GM12864 (cell line): ENCODE results near the gene CCRL2.

Source experiments
- DNase-seq: peaks from one replicate; pipeline ENCODE4 v3.0.0-alpha.2; 2011; ENCODE audit warnings: low read depth
- H3K4me3 ChIP-seq: 2 replicates; pipeline ENCODE4 v1.5.1; 2011; ENCODE audit warnings: mild to moderate bottlenecking, low read depth, low read length, control low read depth
- CTCF ChIP-seq: IDR thresholded peaks from 2 replicates; pipeline ENCODE4 v1.5.1; 2011; ENCODE audit warnings: low read depth, mild to moderate bottlenecking, moderate library complexity, low read length, control low read depth, inconsistent platforms; ENCODE audit errors: missing control alignments

CCRL2 gene

GRCh38 chr3:46406443-46406787 is 644 bp upstream of the CCRL2 start:
- no peak for DNase-seq
- H3K4me3 ChIP-seq, result no peak overlapping the region
- TF ChIP-seq CTCF, result no peak

GRCh38 chr3:46407970-46408369 is 911 bp downstream of the CCRL2 start:
- no peak for DNase-seq
- H3K4me3 ChIP-seq, result no peak overlapping the region
- no peak for TF ChIP-seq CTCF

- TF ChIP-seq CTCF, result no peak
- no peak for DNase-seq
- no peak overlapping the region for H3K4me3 ChIP-seq
These were observed 1.8 kb downstream of the CCRL2 start for GRCh38 chr3:46408853-46409252.

- no peak for TF ChIP-seq CTCF
- no peak for DNase-seq
- no peak overlapping the region for H3K4me3 ChIP-seq
These were observed 2.9 kb downstream of the CCRL2 start for GRCh38 chr3:46409739-46410489.

DNA sequence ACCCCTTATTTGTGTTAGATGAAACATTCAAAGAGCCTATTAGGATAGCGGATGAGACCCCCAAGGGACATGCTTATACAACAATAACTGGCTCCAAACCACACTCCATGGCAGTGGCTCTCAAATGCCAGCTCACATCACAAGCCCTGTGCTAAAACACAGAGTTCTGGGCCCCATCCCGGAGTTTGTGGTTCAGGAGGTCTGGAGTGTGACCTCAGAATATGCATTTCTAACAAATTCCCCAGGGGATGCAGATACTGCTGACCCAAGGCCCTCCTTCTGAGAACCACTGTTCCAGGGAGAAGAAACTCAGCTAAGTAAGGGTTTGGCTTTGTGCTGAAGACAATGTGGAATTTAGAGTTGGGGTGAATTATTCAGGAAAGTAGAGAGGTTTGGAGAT is 3.6 kb downstream of the CCRL2 start:
- no peak for TF ChIP-seq CTCF
- no peak for DNase-seq
- no peak overlapping the region for H3K4me3 ChIP-seq

GRCh38 chr3:46411271-46411670 is 4.2 kb downstream of the CCRL2 start:
- H3K4me3 ChIP-seq, result no peak overlapping the region
- no peak for DNase-seq
- no peak for TF ChIP-seq CTCF

DNA sequence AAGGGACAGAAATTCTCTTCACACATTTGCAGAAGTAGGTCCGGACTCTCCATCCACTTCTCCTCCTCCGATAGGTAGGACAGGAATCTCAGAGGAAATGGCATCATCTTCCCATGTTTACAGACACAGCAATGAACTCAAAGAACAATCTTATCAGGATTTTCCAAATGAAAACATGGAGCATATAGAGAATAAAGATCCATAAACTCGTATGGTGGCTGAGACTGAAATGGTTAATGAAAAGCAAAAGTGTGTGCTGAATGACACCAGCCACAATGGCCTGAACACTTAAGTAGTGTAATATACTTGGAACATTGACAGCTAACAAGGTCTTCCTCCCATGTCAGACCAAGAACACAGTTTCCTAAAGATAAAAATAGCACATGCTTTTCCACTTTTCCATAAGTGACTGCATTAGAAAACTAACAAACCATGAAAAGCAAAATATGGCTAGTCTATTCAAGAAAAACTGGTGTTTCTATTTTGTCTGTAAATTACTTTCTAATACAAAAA is 5.8 kb downstream of the CCRL2 start:
- H3K4me3 ChIP-seq, result no peak overlapping the region
- no peak for DNase-seq
- no peak for TF ChIP-seq CTCF
